Fibroblast of villous mesenchyme (primary cell): Measurements from ENCODE around the gene GSE1. TPM values are rescaled to one million over a fixed set of nuclear protein-coding genes. Genes with fewer than 3 reads are reported as not detected.

Experiments
- DNase-seq: peaks from one replicate; pipeline ENCODE4 v3.0.0-alpha.2; 2010; ENCODE audit warnings: low read depth
- H3K4me3 ChIP-seq: 2 replicates; pipeline ENCODE4 v1.5.1; 2011; ENCODE audit warnings: low read depth, mild to moderate bottlenecking, low read length
- CTCF ChIP-seq: IDR thresholded peaks from 2 replicates; pipeline ENCODE4 v1.5.1; 2012; ENCODE audit warnings: low read depth, mild to moderate bottlenecking, low read length; ENCODE audit not compliant: insufficient read depth
- total RNA-seq: library from RNA; depleted of rRNA; stranded (reverse); fragments of >200 nt; gene quantifications from 2 replicates; pipeline ENCODE4 v1.2.3, GENCODE V29; 2012

GSE1 gene
- total RNA-seq, 1 donor, result 48.4 TPM

DNA sequence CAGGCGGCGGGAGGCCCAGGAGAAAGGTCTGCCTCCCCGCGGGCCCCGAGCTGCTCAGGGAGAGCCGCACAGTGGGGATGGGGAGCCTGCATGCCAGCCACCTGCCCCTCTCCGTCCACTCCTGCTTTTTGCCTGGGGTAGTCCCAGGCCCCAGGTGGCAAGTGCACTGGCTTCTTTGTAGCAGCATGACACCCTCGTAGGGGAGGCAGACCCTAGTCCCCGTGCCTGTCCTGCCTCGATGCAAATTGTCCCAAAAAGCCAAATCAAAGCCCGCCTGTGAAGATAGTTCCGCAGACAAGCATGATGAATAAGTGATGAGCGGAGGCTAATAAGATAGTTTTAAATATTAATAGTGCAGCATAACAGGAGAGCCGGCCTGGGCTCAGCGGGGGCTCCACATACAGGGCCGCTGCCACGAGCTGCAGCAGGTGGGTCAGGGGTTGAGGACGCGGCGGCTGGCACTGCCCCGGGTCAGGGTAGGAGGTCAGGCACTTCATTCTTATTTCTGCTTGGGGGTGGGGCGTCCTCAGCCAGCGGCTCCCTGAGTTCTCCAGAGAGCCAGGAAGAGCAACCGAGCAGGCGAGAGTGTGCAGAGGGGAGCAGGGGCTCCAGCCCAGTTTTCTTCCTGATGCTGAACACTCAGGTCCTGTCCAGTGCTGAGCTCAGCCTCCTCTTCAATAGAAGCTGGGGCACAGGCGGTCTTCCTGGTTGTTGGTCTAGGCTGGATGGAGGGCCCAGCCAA, 48.8 kb downstream of the GSE1 start:
- H3K4me3 ChIP-seq, result no peak overlapping the region
- no peak for DNase-seq
- no peak for TF ChIP-seq CTCF

DNA sequence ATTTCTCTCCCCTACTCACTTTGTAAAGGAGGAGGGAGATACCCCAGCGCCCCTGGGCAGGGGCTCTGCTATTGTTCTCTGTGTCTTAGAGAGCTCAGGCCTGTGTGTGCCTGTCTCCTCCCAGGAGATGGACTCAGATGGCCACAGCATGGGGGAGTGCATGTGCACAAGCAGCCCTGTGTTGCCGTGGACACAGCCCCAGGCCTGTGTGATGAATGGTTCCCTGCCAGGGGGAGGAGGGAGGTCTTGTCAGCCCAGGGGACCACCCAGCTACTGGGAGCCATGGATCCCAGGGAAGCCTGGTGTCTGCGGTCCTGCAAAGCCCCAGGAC, 49.3 kb downstream of the GSE1 start:
- H3K4me3 ChIP-seq, result no peak overlapping the region
- no peak for DNase-seq
- no peak for TF ChIP-seq CTCF

DNA sequence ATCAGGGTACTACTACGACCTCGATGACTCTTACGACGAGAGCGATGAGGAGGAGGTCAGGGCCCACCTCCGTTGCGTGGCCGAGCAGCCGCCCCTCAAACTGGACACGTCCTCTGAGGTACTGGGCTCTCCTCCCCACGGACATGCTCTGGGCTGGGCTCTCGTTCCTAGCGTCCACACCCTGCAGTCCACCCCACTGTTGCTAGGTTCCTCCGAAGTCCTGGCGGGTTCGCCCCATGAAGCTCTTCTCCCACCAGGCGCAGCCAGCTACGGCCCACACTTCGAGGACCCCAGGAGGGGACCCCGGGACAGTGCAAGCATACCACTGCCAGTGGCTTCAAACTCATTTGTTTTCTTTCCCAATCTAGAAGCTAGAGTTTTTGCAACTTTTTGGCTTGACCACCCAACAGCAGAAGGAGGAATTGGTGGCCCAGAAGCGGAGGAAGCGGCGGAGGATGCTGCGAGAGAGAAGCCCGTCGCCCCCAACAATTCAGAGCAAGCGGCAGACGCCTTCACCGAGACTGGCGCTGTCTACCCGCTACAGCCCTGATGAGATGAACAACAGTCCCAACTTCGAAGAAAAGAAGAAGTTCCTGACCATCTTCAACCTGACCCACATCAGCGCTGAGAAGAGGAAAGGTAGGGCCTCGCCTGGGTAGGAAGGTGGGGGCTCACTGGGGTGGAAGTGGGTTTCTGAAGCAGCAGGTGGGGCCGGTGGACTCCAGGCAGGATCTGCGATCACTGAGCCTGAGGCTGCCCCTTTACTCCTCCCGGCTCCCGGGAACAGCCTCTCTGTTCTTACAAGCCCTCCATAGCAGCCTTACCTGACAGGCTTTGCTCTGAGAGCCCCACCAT, 50.1 kb downstream of the GSE1 start:
- no peak overlapping the region for H3K4me3 ChIP-seq
- no peak for TF ChIP-seq CTCF
- no peak for DNase-seq

DNA sequence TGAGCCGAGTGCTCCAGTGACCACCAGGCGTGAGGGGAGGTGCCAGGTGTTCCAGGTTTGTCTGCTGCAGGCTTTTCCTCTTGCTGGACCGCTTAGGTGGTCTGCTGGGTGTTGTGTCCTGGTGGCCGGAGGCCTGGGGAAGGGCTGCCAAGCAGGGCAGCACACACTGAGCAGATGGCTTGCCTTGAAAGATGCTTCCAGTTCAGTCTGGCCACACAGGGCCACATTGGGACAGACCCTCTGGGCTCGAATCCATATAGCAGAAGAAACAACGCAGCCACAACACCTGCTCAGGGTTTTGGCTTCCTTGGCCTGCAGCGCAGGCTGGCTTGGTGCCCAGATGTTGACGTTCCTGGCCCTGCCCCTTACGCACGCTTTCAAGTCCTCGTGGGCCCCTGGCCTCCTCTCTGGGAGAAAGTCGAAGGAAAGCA, 50.8 kb downstream of the GSE1 start:
- no peak for DNase-seq

GRCh38 chr16:85664580-85665372, 51.7 kb downstream of the GSE1 start:
- no peak for DNase-seq
- TF ChIP-seq CTCF, result no peak
- no peak overlapping the region for H3K4me3 ChIP-seq

More for the DNA sequence above, 50.8 kb downstream of the GSE1 start:
- H3K4me3 ChIP-seq, result no peak overlapping the region
- no peak for TF ChIP-seq CTCF

DNA sequence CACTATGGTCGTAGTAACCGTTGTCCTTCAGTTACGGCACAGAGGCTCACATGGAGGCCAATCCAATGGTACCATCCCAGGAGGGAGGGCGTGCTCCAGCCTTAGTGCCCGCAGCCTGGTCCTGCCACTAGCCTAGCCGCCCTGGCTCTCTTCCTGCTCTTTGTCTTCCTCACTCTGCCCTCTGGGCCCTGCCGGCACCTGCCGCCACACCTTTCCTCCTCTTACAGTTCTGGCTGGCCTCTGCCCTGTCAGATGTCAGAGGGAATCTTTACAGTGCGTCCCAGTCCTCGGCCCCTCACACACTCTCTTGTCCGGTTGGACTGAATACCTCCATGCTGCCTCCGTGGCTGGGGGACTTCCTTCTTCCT, 52.2 kb downstream of the GSE1 start:
- H3K4me3 ChIP-seq, result no peak overlapping the region
- DNase-seq, result no peak
- no peak for TF ChIP-seq CTCF
